Measurements from ENCODE around the gene LPCAT2. TPM values are rescaled to one million over a fixed set of nuclear protein-coding genes. Genes with fewer than 3 reads are reported as not detected.
A peak's percentile ranks its signal among the peaks of the same experiment; 100 is the strongest.

LPCAT2 gene
- total and polyA plus RNA-seq, 2 donors (not counting 3 experiments of a cell fraction or from before 2014, with no cell fraction given), result 64.5 to 72.9 TPM

DNA sequence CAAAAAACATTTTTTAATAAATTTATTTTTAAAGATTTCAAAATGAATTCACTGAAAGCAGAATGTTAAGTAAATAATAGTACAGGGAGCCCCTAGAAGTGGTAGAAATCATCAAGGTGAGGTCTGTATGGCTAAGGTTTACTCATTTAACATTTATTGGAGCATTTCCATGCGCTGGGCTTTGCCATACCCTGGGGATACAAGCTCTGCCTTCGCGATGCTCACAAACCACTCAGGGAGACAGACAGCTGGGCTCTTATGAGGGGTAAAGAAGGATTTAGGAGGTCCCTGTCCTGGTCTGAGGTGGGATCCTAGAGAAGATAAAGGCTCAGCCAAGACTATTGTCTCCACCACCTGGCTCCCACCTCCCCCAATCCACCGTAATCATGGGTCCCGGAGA lies 11.3 kb upstream of the LPCAT2 start:
- POLR2A ChIA-PET, result no interaction called here
- H3K9me3 ChIP-seq (replicated peaks; ENCODE audit: control insufficient read depth, insufficient read depth, low read length), result no peaks in the 10 kb centered on the region
- no peaks in the 10 kb centered on the region for H3K79me2 ChIP-seq (ENCODE audit: control insufficient read depth, insufficient read depth, low read length)
- H3K9ac ChIP-seq (replicated peaks; ENCODE audit: extremely low read depth, insufficient read depth, low read length), result no peak overlapping the region
- H3K4me2 ChIP-seq (ENCODE audit: insufficient read depth, low read length), result no peak overlapping the region
- H3K27me3 ChIP-seq (ENCODE audit: control insufficient read depth in 2 of 2, insufficient read depth in 2 of 2, low read length in 2 of 2), result no peaks in the 10 kb centered on the region
- intact Hi-C loops (cut with micrococcal nuclease) (no loop called here), dilution Hi-C loops (cut with MboI; ENCODE audit: extremely low pct_ligation_motif_present, low sequenced_read_pairs) (no loop called here)
- no peaks in the 10 kb centered on the region for H4K20me1 ChIP-seq (replicated peaks; ENCODE audit: control insufficient read depth, extremely low read depth, insufficient read depth, low read length)
- H3K9me1 ChIP-seq (replicated peaks; ENCODE audit: control insufficient read depth, extremely low read depth, insufficient read depth, low read length), result no peaks in the 10 kb centered on the region
- FAIRE-seq, result no peak
- no peak for DNase-seq (ENCODE audit: low read depth, low spot score)
- no peak overlapping the region for H2AFZ ChIP-seq (ENCODE audit: low read depth, low read length)
- H3K36me3 ChIP-seq (ENCODE audit: control insufficient read depth in 2 of 2, extremely low read depth in 1 of 2, insufficient read depth in 2 of 2, low read length in 2 of 2), result peaks cover 37 to 44% of the 10 kb centered on the region in 2 experiments
- no peak for TF ChIP-seq POLR2AphosphoS5 (IDR thresholded peaks at IDR 0.05; ENCODE audit: insufficient read depth, low read depth, low read length)
- TF ChIP-seq GATA2 (IDR thresholded peaks at IDR 0.05; ENCODE audit: insufficient read depth, insufficient read length, low read depth, low read length), result no peak
- TF ChIP-seq EZH2 (IDR thresholded peaks at IDR 0.05; ENCODE audit: borderline replicate concordance, low read depth, low read length, severe bottlenecking), result no peak
- TF ChIP-seq MAX (IDR thresholded peaks at IDR 0.05; ENCODE audit: insufficient read depth, insufficient read length), result no peak
- no peak for TF ChIP-seq FOS (IDR thresholded peaks at IDR 0.05; ENCODE audit: borderline replicate concordance, insufficient read depth, low read length)
- no peak for TF ChIP-seq JUN (IDR thresholded peaks at IDR 0.05; ENCODE audit: borderline replicate concordance, insufficient read depth, insufficient read length, low read depth)
- no peak for TF ChIP-seq MYC (IDR thresholded peaks at IDR 0.05; ENCODE audit: low read depth, low read length)
- TF ChIP-seq CTCF (IDR thresholded peaks at IDR 0.05; ENCODE audit: extremely low read depth in 1 of 2, insufficient read depth in 1 of 2, low read depth in 1 of 2, low read length in 2 of 2), result no peak
- TF ChIP-seq POLR2A (IDR thresholded peaks at IDR 0.05; ENCODE audit: low read depth, low read length), result no peak
- no TSS peak for BruUV-seq (replicated peaks)
- H3K27ac ChIP-seq (ENCODE audit: insufficient read depth, low read depth, low read length), result peak overlapping the region; percentile 95
- CTCF ChIA-PET, result interaction anchor here (1.5 to 4.2 kb wide), 3 partner anchors 9 to 205 kb away, joined by 3 to 69 read pairs (median 4); no protein-coding TSS in a partner anchor
- H3K4me3 ChIP-seq (replicated peaks in 1 of 3; ENCODE audit: insufficient read depth in 1 of 3, low read depth in 1 of 3, low read length in 3 of 3), result no peak overlapping the region
- peaks cover 77% of the 10 kb centered on the region for H3K4me1 ChIP-seq (ENCODE audit: control insufficient read depth, extremely low read depth, insufficient read depth, low read length)
